ENCODE results near the gene AUNIP.

Gene AUNIP

GRCh38 chr1:25795211-25795610, 64.0 kb downstream of the AUNIP start:
- no peak for DNase-seq (ENCODE audit: low read depth in 2 of 2)

DNA sequence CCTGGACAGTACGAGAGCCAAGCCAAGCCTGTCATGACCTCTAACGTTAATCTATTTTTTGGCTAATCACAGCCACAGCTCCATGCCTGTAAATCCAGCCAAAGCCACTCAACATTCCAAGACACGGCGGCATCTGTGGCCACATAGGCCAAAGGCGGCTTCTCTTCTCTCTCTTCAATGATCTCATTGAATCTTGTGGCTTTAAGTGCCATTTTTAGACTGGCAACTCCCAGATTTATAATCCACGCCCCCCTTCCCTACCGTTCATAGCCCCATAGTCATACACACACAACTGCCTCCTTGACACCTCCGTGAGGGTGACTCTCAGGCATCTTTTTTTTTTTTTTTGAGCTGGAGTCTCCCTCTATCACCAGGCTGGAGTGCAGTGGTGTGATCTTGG, 64.9 kb downstream of the AUNIP start:
- DNase-seq (ENCODE audit: low read depth in 2 of 2): no peak

GRCh38 chr1:25793585-25794170, 65.6 kb downstream of the AUNIP start:
- no peak for DNase-seq (ENCODE audit: low read depth in 2 of 2)

- no peak for DNase-seq (ENCODE audit: low read depth in 2 of 2)
Observed at GRCh38 chr1:25792115-25792514, 67.1 kb downstream of the AUNIP start.

- no peak for DNase-seq (ENCODE audit: low read depth in 2 of 2)
Observed at GRCh38 chr1:25790472-25790871, 68.8 kb downstream of the AUNIP start.

GRCh38 chr1:25787760-25788166, 71.5 kb downstream of the AUNIP start:
- no peak for DNase-seq (ENCODE audit: low read depth in 2 of 2)

DNA sequence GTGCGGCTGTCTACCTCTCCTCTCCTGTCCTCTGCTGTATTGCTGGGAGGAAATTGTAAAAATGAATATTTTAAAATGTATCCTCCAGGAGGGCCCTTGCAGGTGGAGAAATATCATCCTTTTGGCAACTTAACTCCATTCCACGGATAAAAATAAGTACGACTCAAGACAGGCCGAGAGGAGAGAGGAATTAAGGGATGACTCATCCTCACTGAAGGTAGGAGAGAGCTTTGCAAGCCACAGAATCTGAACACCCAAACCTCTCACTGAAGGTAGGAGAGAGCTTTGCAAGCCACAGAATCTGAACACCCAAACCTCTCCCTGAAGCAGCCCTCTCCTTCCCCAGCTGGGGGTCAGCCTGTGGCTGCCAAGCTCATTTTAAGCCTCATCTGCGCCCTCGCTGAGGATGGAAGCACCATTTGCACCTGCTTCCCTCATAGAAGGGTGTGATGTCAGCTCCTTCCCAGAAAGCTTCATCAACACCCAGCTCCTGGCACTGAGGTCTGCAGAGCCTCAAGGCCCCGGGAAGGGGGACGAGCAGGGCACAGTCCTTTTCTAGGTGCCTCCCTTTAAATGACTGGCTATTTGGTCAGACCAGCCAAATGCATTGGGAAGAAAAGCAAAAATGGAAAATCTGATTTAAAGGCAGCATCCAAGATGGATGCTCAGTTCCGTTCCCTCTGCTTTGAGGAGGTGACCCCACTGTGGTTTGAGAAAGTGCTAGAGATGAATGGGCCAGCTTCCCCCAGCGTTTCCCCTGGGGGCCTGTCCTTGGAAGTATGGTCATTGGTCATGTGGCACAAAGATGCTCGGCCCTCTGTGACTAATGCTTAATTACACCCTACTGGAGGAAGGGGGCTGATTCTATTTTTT, 72.1 kb downstream of the AUNIP start:
- DNase-seq (ENCODE audit: low read depth in 2 of 2): no peak

DNA sequence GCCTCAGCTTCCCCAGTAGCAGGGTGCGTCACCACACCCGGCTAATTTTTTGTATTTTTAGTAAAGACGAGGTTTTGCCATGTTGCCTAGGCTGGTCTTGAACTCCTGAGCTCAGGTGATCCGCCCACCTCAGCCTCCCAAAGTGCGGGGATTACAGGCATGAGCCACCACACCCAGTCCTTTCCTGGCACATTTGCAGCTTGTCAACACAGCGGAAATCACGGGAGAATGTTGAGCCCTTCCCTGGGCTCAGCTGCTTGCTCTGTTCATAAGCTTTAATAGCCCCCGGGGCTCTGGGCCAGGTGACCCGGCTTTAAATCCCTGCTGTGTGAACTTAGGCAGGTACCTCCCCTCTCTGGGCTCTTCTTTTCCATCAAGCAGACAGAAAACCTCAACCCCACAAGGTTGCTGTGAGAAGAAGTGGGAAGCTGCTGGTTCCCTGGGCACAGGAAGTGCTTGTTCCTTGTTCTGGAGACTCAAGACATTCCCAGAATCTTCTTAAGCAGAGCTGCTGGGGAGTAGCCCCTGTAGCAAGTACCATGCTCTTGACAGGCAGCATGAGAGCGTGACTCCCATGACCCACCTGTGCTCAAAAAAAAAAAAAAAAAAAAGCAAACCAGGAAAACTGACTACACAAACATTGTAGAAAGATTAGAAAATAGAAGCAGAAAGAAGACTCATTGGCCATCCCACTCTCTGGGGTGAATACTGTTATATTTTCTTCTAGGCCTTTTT, 73.8 kb downstream of the AUNIP start:
- DNase-seq (ENCODE audit: low read depth in 2 of 2): no peak

DNA sequence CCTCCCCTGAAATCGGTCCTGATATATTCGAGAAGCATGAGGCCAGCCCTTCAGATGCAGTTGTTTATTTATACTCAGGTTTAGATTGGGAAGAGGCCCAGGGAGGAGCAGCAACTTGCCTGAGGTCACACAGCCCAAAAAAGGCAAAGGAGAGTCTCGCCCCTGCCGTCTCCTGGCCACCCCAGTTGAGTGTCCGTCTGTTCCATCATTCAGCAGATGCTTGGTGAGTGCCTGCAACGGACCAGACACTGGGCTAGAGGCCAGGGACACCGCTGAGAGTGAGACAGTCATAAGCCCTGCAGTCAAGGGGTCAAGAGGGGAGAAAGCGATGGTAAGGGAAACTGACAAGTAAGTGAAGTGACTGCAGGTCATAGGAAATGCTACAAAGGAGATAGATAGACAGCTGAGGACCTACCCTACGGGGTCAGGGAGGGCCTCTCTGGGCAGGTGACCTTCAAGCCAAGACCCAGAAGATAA, 74.6 kb downstream of the AUNIP start:
- DNase-seq (ENCODE audit: low read depth in 2 of 2): no peak
